GM03348 (cell line): ENCODE data around the gene GATAD2A.
"Not testable (repeated sequence)": the region's sequence is repeated elsewhere in the genome, so short reads cannot be mapped to it uniquely, and the experiment has no call there.

Experiments used
- DNase-seq: peaks from one replicate; pipeline ENCODE4 v3.0.0; 2012; ENCODE audit warnings: low spot score

GATAD2A gene

GRCh38 chr19:19447536-19448237, 42.2 kb downstream of the GATAD2A start:
- no peak for DNase-seq

- DNase-seq = no peak
These were observed 42.7 kb downstream of the GATAD2A start for GRCh38 chr19:19448238-19448544.

- DNase-seq = no peak
These were observed 46.2 kb downstream of the GATAD2A start for GRCh38 chr19:19451429-19452242.

DNA sequence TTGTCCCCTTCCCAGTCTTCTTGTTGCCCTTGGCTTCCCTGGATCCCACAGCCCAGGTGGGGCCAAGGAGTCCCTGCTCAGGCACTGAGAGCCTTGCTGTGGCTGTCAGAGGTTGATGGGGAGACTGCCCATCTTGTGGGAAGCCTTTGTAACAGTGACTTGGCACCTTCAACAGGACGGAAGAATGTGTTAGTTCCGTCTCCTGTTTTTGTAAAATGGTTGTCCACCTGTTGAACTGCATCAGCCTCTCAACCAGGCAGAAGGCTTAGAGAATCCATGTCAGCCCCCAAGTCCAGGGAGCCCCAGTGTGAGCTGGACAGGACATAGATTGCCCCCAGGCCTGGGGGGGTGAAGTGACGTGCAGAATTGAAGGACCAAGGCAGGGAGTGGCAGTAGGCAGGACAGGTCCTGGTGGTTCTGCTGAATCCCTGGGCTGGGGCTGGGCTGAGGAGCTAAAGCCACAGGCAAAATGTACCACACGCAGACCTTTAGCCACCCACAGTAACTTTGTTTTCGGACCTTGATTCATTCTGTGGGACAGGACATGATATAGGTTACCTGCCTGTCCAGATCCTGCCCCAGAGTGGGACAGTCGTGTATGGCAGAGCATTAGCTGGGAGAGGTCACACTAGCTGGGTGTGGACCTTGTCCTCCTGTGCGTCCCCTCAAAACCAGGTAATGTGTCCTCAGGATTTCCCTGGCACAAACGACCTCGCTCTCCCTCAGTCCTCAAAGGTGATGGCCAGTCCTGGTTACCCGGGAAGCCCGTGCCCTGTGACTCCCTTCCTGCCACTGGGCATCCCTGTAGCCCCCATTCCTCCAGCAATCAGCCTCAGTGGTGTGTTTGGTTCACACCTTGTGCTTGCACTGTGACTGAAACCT, 47.0 kb downstream of the GATAD2A start:
- DNase-seq = no peak

DNA sequence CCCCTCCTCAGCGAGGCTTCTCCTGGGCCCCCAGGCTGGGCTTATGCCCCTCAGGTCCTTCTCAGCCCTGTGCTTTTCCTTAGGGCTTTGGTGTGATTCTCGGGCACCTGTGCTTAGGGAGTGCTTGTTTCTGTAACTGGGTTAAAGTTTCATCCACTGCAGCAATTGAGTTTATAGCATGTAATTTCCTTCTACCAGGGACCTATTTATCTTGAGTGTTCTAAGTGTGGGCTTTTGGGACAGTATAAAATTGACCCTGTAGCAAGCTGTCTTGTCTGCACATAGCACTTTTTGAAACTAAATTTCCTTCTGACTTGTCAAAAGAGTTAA, 47.6 kb downstream of the GATAD2A start:
- no peak for DNase-seq

- not testable (repeated sequence) for DNase-seq
These were observed 49.9 kb downstream of the GATAD2A start for GRCh38 chr19:19455166-19455919.

DNA sequence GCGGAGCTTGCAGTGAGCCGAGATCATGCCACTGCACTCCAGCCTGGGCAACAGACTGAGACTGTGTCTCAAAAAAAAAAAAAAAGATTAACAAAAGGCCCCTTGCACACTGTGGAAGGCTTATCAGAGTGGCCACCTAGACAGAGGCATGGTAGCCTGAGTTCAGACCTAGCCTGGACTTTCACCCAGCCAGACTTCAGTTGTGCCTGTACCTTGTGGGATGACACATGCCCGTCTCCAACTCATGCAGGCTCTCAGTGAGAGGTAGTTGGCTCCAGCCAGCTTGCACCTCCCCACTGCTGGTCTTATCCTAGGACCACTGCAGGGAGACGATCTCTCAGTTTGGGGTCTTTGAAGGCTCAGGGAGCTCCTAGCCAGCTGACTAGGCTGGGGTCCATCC, 52.2 kb downstream of the GATAD2A start:
- DNase-seq = no peak

- DNase-seq = no peak
These were observed 52.8 kb downstream of the GATAD2A start for GRCh38 chr19:19458110-19458816.

- DNase-seq = no peak
These were observed 53.6 kb downstream of the GATAD2A start for GRCh38 chr19:19459073-19459472.

- DNase-seq = peak; percentile 71
These were observed 54.3 kb downstream of the GATAD2A start for GRCh38 chr19:19459707-19460251.

DNA sequence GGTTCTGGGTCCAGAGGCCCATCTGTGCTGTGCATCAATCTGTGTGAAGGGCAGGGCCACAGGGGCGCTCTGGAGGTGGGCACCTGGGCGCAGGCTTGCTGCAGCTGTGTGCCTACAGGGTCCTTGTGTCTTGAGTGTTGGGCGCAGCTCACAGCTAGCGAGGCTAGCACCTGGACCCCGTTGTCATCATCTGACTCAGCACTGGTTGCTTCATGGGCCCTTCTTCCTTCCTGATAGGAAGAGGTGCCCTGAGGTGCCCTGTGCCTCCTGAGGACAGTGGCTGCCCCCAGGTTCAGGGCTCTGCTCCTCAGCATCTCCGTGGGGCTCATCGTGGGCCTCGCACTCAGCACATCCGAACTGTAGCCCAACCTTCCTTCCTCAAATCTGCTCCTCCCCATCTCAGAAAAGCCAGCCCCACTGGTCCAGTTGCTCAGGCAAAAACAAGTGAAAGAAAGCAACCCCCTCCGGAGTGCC, 54.8 kb downstream of the GATAD2A start:
- no peak for DNase-seq

DNA sequence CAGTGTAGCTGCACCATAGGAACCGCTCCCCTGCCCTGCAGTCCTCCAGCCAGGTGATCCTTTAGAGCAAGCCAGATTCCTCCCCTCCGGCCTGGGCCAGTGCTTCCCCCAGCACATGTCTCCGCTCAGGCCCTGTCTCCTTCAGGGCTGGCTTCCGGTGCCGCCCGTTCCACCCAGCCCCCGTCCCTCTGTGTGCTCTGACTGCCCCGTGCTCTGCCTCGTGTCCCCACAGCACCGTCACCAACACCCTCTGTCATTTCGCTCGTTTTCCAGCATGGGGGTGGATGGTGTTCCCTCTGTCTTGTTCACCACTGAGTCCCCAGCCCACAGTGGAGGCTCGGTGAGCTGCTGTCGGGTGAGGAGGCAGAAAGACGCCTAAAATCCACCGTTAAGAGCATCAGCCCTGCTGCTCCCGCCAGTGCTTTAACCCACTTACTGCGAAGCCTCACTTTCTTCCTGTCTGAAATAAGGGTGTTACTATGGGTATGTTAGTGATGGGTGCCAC, 55.3 kb downstream of the GATAD2A start:
- DNase-seq = peak; percentile 74

DNA sequence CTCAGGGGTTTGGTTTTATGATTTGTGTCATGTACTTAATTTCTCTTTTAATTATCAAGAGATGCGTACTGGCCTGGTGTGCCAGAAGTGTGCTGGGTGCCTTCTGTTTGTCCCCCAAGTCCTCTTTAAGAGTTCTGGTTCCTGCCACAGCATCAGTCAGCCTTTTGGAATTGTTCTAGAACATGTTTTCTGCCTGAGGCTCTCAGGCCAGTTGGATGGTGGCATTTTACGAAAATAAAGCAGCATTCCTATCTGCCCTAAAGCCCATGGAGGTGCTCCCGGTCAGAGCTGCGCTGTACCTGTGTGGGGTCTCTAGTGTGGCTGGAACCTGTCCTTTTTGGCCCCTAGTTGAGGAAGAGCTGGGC, 55.8 kb downstream of the GATAD2A start:
- no peak for DNase-seq

DNA sequence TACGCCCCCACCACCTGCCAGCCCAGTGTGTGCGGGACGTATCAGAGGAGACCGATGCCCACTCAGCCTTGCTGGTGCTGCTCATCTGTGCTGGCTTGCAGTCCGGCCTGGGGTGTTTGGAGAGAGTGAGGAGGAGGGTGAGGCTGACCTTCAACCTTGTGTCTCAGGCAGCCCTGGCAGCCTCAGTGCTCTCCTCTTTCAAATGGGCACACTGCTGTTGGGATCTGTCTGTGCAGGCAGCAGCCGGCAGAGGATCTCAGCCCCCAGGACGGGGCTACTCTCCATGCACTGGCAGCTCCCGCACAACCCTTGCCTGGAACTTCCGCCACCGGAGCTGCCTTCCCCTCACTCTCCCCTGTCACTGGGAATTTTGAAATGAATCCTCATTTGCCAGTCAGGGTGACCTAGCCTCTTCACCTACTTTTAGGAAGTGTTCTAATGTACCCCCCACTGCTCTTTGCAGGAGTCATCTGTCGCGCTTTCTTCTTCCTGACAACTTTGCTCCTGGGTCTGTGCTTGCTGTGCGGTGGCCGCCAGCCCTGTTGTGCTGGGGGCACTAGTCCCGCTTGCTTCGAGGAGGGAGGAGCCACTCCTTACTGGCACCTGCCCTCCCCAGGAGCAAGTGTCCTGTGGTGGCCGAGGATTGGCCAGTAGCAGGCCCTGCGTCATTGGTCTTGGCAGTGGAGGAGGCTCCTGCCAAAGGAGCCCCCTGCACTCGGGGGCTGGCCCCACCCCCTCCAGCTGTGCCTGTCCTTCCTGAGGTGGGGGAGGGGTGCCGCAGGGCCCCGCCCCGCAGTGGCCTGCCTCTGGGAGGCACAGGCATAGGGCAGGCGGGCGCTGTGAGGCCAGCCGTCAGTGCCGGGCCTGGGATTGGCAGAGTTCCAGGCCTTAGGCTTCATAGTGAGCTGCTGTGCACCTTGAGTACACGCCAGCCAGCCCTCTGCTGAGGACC, 56.5 kb downstream of the GATAD2A start:
- DNase-seq = no peak

GRCh38 chr19:19463348-19464117, 58.1 kb downstream of the GATAD2A start:
- DNase-seq = peak; percentile 81

- peak; percentile 36 for DNase-seq
These were observed 59.0 kb downstream of the GATAD2A start for GRCh38 chr19:19464339-19465098.

GRCh38 chr19:19465436-19466070, 60.1 kb downstream of the GATAD2A start:
- no peak for DNase-seq

DNA sequence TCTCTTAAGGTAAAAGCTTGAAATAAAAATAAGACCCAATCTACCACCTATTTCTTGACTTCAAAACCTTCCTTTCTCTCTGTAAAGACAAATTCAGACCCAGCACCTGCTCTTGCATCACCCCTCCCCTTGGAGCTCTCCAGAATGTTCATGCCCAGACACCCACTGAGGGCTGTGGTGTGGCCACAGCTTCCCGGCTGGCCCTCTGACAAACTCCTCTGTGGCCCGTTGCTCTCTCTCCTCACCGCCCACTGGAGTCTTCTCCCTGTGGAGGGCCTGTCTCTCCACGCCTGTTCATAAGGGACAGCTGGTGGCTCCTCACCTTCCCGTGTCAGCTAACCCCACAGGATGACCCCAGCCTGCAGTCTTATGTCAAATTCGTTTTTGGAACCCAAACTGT, 60.7 kb downstream of the GATAD2A start:
- no peak for DNase-seq
